ENCODE measurements around the gene OR6B1.
"Not testable (repeated sequence)": the region's sequence is repeated elsewhere in the genome, so short reads cannot be mapped to it uniquely, and the experiment has no call there.

The OR6B1 gene

DNA sequence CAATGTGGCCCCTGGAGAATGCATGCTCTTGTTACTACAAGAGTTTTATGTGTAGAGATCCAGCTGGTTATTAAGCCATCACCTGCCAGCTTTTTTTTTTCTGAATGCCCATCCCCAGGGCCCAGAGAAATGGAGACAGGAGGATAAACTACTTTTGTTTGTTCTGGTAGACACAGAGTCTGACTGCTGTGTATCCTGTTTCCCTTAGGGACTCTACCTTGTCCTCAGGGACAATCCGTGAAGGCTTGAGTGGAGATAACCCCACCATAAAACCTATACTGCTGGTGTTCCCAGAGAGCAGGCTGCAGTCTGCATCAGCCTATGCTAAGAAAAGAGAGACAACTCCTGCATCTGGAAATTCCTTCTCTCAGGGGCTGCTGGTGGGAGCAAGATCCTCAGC, 48.5 kb downstream of the OR6B1 start, which contains the start of gene OR2A5:
Gene OR2A5, plus strand, starts transcription at position 301 of the 400 bp plus-strand sequence. CDS start 1,454 bp downstream, outside the sequence.
- no peak for DNase-seq

DNA sequence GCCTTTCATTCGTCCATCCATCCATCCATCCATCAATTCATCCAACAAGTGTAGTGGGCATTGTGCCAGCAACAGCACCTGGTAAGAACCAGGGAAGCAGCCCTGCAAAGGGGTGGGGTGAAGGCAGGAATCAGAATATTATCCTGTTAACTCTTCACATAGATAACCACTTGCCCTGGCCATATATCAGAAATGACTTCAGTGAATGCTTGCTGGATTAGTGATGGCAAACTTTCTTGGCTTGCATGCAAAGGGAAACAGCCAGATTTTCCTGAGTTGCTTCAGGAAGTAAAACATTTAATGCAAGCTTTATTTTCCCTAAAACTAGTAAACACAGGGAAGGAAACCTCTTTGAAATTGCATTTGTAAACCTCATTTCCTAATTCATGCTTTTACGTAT, 49.4 kb downstream of the OR6B1 start:
- no peak for DNase-seq

DNA sequence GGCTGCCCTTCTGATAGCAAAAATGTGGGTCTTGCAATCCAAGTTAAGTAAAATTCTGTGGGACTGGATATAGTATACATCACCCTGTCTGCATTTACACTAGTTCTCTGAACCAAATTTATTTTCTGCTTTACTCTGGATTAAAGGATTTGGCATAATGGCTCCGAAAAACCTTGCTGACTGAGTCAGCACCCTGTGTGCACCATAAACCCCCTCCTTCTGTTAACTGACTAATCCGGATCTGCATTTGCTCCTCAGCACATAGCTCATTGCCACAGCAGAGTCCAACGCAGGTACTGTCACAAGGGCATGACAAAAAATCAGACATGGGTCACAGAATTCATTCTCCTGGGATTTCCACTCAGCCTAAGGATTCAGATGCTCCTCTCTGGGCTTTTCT, 50.0 kb downstream of the OR6B1 start:
- DNase-seq = no peak

DNA sequence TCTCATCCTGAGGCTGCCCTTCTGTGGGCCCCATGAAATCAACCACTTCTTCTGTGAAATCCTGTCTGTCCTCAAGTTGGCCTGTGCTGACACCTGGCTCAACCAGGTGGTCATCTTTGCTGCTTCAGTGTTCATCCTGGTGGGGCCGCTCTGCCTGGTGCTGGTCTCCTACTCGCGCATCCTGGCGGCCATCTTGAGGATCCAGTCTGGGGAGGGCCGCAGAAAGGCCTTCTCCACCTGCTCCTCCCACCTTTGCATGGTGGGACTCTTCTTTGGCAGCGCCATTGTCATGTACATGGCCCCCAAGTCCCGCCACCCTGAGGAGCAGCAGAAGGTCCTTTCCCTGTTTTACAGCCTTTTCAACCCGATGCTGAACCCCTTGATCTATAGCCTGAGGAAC, 50.8 kb downstream of the OR6B1 start:
- DNase-seq = not testable (repeated sequence)

DNA sequence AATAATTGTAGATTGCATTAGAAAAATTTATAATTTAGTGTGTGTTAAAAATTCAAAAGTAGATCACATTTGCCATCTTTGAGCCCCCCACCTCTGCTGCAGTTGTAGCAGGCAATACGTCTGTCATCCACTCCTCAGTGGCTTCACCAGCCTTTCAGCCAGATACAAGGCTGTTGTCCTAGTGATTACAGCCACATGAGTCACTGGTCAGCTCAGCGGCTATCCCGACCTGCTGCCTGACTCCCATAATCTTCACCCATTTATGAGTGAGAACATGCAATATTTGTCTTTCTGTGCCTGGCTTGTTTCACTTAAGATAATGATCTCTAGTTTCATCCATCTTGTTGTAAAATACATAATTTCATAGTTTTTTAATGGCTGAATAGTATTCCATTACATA, 57.8 kb downstream of the OR6B1 start:
- DNase-seq = no peak
